ENCODE data around the gene RRP15. TPM values are rescaled to one million over a fixed set of nuclear protein-coding genes. Genes with fewer than 3 reads are reported as not detected.

The RRP15 gene
- total RNA-seq, 1 experiment from 2014 or later: 36.0 TPM

DNA sequence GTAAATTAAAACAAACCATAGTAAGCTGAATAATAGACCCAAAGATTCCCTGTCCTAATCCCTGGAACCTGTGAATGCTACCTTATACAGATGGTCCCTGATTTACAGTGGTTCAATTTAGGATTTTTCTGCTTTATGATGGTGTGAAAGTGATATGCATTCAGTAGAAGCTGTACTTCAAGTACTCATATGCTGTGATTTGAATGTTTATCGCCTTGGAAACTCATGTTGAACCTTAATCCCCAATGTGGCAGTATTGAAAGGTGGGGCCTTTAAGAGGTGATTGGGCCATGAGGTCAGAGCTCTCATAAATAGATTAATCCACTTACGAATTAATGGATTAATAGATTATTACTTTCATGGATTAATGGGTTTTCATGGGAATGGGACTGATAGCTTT is 10.6 kb upstream of the RRP15 start:
- no peak for ATAC-seq
- no peak for DNase-seq (ENCODE audit: low spot score)
- Mint-ChIP-seq H3K4me1 (peaks cover 8% of the 10 kb centered on the region), H3K36me3 (no peaks in the 10 kb centered on the region), H3K27ac (no peak overlapping the region), H3K9me3 (peaks cover 4% of the 10 kb centered on the region), H3K4me3 (no peak overlapping the region), H3K27me3 (ENCODE audit: low read depth) (no peaks in the 10 kb centered on the region; the same call in 1 of the 2 replicates)
- CTCF ChIA-PET: interaction anchor here (0.6 to 1.2 kb wide), 2 partner anchors 15 to 78 kb away, joined by 3 read pairs; no protein-coding TSS in a partner anchor
- TF ChIP-seq ZNF416 (CRISPR knock-in tag; IDR thresholded peaks at IDR 0.05) (no peak), ATF1 (CRISPR knock-in tag; IDR thresholded peaks at IDR 0.05) (no peak), ZNF232 (CRISPR knock-in tag; IDR thresholded peaks at IDR 0.05) (no peak), RORB (CRISPR knock-in tag; IDR thresholded peaks at IDR 0.05) (no peak), TCF7 (CRISPR knock-in tag; IDR thresholded peaks at IDR 0.05; ENCODE audit: low read depth) (no peak), ZBTB43 (CRISPR knock-in tag; IDR thresholded peaks at IDR 0.05) (no peak), MYBL2 (CRISPR knock-in tag; IDR thresholded peaks at IDR 0.05) (no peak), MLX (CRISPR knock-in tag; IDR thresholded peaks at IDR 0.05) (no peak), ATF3 (CRISPR knock-in tag; conservative IDR thresholded peaks at IDR 0.05) (no peak), CBFB (CRISPR knock-in tag; IDR thresholded peaks at IDR 0.05; ENCODE audit: low read depth) (no peak)
- TF ChIP-seq, protein P1, sequence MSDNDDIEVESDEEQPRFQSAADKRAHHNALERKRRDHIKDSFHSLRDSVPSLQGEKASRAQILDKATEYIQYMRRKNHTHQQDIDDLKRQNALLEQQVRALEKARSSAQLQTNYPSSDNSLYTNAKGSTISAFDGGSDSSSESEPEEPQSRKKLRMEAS (CRISPR knock-in tag; IDR thresholded peaks at IDR 0.05): no peak
- TF ChIP-seq, protein P2, sequence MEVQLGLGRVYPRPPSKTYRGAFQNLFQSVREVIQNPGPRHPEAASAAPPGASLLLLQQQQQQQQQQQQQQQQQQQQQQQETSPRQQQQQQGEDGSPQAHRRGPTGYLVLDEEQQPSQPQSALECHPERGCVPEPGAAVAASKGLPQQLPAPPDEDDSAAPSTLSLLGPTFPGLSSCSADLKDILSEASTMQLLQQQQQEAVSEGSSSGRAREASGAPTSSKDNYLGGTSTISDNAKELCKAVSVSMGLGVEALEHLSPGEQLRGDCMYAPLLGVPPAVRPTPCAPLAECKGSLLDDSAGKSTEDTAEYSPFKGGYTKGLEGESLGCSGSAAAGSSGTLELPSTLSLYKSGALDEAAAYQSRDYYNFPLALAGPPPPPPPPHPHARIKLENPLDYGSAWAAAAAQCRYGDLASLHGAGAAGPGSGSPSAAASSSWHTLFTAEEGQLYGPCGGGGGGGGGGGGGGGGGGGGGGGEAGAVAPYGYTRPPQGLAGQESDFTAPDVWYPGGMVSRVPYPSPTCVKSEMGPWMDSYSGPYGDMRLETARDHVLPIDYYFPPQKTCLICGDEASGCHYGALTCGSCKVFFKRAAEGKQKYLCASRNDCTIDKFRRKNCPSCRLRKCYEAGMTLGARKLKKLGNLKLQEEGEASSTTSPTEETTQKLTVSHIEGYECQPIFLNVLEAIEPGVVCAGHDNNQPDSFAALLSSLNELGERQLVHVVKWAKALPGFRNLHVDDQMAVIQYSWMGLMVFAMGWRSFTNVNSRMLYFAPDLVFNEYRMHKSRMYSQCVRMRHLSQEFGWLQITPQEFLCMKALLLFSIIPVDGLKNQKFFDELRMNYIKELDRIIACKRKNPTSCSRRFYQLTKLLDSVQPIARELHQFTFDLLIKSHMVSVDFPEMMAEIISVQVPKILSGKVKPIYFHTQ (CRISPR knock-in tag; IDR thresholded peaks at IDR 0.05): no peak
- POLR2A ChIA-PET: no interaction called here

- H3K9me3 Mint-ChIP-seq: peaks cover 11% of the 10 kb centered on the region
- 0 out of 2 replicates have a peak, but pooled peaks cover 2% of the 10 kb centered on the region for H3K36me3 Mint-ChIP-seq
- no peak for ATAC-seq
- ChIA-PET CTCF (interaction anchor here (0.6 to 1.5 kb wide), 2 partner anchors 16 to 188 kb away, joined by 4 to 6 read pairs; no protein-coding TSS in a partner anchor), POLR2A (no interaction called here)
- no peaks in the 10 kb centered on the region; the same call in 1 of the 2 replicates for H3K27me3 Mint-ChIP-seq (ENCODE audit: low read depth)
- H3K4me1 Mint-ChIP-seq: peaks cover 8% of the 10 kb centered on the region
- H3K4me3 Mint-ChIP-seq: no peak overlapping the region
- DNase-seq (ENCODE audit: low spot score): no peak
- TF ChIP-seq CBFB (CRISPR knock-in tag; IDR thresholded peaks at IDR 0.05; ENCODE audit: low read depth): no peak
- no peak for TF ChIP-seq CREB1 (CRISPR knock-in tag; IDR thresholded peaks at IDR 0.05)
- no peak for TF ChIP-seq PRRX2 (CRISPR knock-in tag; IDR thresholded peaks at IDR 0.05)
- no peak for TF ChIP-seq SMAD3 (CRISPR knock-in tag; IDR thresholded peaks at IDR 0.05; ENCODE audit: borderline replicate concordance)
- TF ChIP-seq GRHL2 (CRISPR knock-in tag; IDR thresholded peaks at IDR 0.05; ENCODE audit: insufficient replicate concordance, severe bottlenecking): no peak
- TF ChIP-seq OVOL2 (CRISPR knock-in tag; IDR thresholded peaks at IDR 0.05; ENCODE audit: borderline replicate concordance): no peak
- no peak for TF ChIP-seq NFYB (CRISPR knock-in tag; conservative IDR thresholded peaks at IDR 0.05; ENCODE audit: low read depth)
- H3K27ac Mint-ChIP-seq: no peak overlapping the region
Observed at GRCh38 chr1:218275823-218276222, 9.3 kb upstream of the RRP15 start.

DNA sequence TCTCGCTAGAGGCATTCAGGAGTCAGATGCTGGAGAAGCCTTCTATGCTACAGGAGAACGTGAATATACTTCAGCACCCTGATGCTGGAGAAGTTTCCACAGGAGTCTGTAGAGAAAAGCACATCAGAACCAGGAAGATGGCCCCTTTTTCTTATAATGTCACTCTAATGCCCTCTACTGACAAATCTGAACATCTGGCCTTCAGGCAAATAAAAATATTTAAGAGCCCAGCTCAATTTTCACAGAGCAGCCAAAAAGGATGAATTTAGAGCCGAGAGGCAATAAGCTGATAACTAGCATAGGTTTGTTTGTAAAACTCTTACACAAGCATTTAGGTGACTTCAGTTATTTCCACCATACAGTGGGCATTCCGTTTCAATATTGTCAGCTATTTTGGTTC is 3.8 kb upstream of the RRP15 start:
- H3K4me3 Mint-ChIP-seq: no peak overlapping the region
- POLR2A ChIA-PET: no interaction called here
- DNase-seq (ENCODE audit: low spot score) (no peak), ATAC-seq (no peak)
- peaks cover 9% of the 10 kb centered on the region; the same call in 1 of the 2 replicates for H3K36me3 Mint-ChIP-seq
- H3K9me3 Mint-ChIP-seq: peaks cover 19% of the 10 kb centered on the region
- no peak overlapping the region for H3K27ac Mint-ChIP-seq
- peaks cover 5% of the 10 kb centered on the region for H3K27me3 Mint-ChIP-seq (ENCODE audit: low read depth)
- H3K4me1 Mint-ChIP-seq: peaks cover 18% of the 10 kb centered on the region
- CTCF ChIA-PET: no interaction called here
- TF ChIP-seq ETV6 (CRISPR knock-in tag; IDR thresholded peaks at IDR 0.05) (no peak), NR3C1 (CRISPR knock-in tag; conservative IDR thresholded peaks at IDR 0.05; ENCODE audit: low read depth) (no peak), FOXJ3 (CRISPR knock-in tag; IDR thresholded peaks at IDR 0.05; ENCODE audit: borderline replicate concordance) (no peak), CREB1 (CRISPR knock-in tag; IDR thresholded peaks at IDR 0.05) (no peak), ZNF671 (CRISPR knock-in tag; IDR thresholded peaks at IDR 0.05) (no peak)
- TF ChIP-seq, protein P3, sequence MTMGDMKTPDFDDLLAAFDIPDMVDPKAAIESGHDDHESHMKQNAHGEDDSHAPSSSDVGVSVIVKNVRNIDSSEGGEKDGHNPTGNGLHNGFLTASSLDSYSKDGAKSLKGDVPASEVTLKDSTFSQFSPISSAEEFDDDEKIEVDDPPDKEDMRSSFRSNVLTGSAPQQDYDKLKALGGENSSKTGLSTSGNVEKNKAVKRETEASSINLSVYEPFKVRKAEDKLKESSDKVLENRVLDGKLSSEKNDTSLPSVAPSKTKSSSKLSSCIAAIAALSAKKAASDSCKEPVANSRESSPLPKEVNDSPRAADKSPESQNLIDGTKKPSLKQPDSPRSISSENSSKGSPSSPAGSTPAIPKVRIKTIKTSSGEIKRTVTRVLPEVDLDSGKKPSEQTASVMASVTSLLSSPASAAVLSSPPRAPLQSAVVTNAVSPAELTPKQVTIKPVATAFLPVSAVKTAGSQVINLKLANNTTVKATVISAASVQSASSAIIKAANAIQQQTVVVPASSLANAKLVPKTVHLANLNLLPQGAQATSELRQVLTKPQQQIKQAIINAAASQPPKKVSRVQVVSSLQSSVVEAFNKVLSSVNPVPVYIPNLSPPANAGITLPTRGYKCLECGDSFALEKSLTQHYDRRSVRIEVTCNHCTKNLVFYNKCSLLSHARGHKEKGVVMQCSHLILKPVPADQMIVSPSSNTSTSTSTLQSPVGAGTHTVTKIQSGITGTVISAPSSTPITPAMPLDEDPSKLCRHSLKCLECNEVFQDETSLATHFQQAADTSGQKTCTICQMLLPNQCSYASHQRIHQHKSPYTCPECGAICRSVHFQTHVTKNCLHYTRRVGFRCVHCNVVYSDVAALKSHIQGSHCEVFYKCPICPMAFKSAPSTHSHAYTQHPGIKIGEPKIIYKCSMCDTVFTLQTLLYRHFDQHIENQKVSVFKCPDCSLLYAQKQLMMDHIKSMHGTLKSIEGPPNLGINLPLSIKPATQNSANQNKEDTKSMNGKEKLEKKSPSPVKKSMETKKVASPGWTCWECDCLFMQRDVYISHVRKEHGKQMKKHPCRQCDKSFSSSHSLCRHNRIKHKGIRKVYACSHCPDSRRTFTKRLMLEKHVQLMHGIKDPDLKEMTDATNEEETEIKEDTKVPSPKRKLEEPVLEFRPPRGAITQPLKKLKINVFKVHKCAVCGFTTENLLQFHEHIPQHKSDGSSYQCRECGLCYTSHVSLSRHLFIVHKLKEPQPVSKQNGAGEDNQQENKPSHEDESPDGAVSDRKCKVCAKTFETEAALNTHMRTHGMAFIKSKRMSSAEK (CRISPR knock-in tag; IDR thresholded peaks at IDR 0.05; ENCODE audit: borderline replicate concordance): no peak

Measured in WTC11 (cell line).